Mesothelial cell of epicardium (in vitro differentiated cells): ENCODE measurements around the gene TLE1. TPM values are rescaled to one million over a fixed set of nuclear protein-coding genes. Genes with fewer than 3 reads are reported as not detected.
"Not testable (repeated sequence)": the region's sequence is repeated elsewhere in the genome, so short reads cannot be mapped to it uniquely, and the experiment has no call there.

ENCODE experiments used
- DNase-seq, 2 experiments: peaks; one replicate each; pipeline ENCODE4 v3.0.0; 2021; ENCODE audit warnings: low spot score in 2 of 2; ENCODE audit not compliant: unreplicated experiment in 2 of 2
- H3K27ac Mint-ChIP-seq: 2 replicates; pipeline ENCODE4 v1.8.0; 2021; ENCODE audit warnings: mixed read lengths
- H3K27me3 Mint-ChIP-seq: 2 replicates; pipeline ENCODE4 v1.8.0; 2021; ENCODE audit warnings: low read depth, mixed read lengths
- H3K36me3 Mint-ChIP-seq: 2 replicates; pipeline ENCODE4 v1.8.0; 2021; ENCODE audit warnings: mixed read lengths
- H3K4me1 Mint-ChIP-seq: 2 replicates; pipeline ENCODE4 v1.8.0; 2021; ENCODE audit warnings: mixed read lengths
- H3K4me3 Mint-ChIP-seq: 2 replicates; pipeline ENCODE4 v1.8.0; 2021; ENCODE audit warnings: mild to moderate bottlenecking, moderate library complexity, mixed read lengths
- H3K9me3 Mint-ChIP-seq: 2 replicates; pipeline ENCODE4 v1.8.0; 2021; ENCODE audit warnings: mixed read lengths
- CTCF ChIP-seq: fragments of 200-600 bp; sonication (generic); IDR thresholded peaks from one replicate; pipeline ENCODE4 v1.5.0; 2021; ENCODE audit warnings: antibody characterized with exemption; ENCODE audit not compliant: unreplicated experiment
- total RNA-seq: library from RNA; stranded (reverse); gene quantifications from 3 replicates; pipeline ENCODE4 v1.2.1, GENCODE V29; 2021

TLE1 gene
- total RNA-seq, 1 donor from 2014 or later: 97.9 TPM

- Mint-ChIP-seq H3K4me1 (peaks cover 15% of the 10 kb centered on the region), H3K4me3 (no peak overlapping the region), H3K36me3 (peaks cover 70% of the 10 kb centered on the region), H3K9me3 (no peaks in the 10 kb centered on the region), H3K27ac (no peak overlapping the region), H3K27me3 (no peaks in the 10 kb centered on the region)
- no peak for TF ChIP-seq CTCF
- DNase-seq: no peak
These were observed 79.3 kb downstream of the TLE1 start for GRCh38 chr9:81609782-81610739.

DNA sequence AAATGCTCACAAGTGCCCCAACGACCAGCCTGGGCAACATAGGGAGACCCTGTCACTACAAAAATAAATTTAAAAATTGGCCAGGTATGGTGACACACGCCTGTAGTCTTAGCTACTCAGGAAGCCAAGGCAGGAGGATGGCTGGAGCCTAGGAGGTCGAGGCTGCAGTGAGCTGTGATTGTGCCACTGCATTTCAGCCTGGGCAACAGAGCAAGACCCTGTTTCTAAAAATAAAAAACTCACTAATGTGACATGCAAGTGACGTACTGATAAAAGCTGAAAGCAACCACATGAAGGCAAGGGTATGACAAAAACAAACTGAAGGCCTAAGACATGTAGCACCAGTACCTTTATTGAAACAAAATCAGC is 81.1 kb downstream of the TLE1 start:
- peaks cover 71% of the 10 kb centered on the region for H3K36me3 Mint-ChIP-seq
- H3K9me3 Mint-ChIP-seq: no peaks in the 10 kb centered on the region
- no peak for TF ChIP-seq CTCF
- no peaks in the 10 kb centered on the region for H3K27me3 Mint-ChIP-seq
- H3K4me3 Mint-ChIP-seq: no peak overlapping the region
- peaks cover 20% of the 10 kb centered on the region for H3K4me1 Mint-ChIP-seq
- no peak overlapping the region for H3K27ac Mint-ChIP-seq
- DNase-seq: no peak

GRCh38 chr9:81607593-81608288 is 81.6 kb downstream of the TLE1 start:
- H3K4me3 Mint-ChIP-seq: no peak overlapping the region
- TF ChIP-seq CTCF: no peak
- no peaks in the 10 kb centered on the region for H3K27me3 Mint-ChIP-seq
- H3K4me1 Mint-ChIP-seq: peaks cover 16% of the 10 kb centered on the region
- DNase-seq: no peak
- no peak overlapping the region for H3K27ac Mint-ChIP-seq
- H3K9me3 Mint-ChIP-seq: no peaks in the 10 kb centered on the region
- H3K36me3 Mint-ChIP-seq: peaks cover 71% of the 10 kb centered on the region

DNA sequence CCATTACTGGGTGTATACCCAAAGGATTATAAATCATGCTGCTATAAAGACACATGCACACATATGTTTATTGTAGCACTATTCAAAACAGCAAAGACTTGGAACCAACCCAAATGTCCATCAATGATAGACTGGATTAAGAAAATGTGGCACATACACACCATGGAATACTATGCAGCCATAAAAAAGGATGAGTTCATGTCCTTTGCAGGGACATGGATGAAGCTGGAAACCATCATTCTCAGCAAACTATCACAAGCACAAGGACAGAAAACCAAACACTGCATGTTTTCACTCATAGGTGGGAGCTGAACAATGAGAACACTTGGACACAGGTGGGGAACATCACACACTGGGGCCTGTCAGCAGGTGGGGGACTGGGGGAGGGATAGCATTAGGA is 83.1 kb downstream of the TLE1 start:
- DNase-seq: not testable (repeated sequence)
- peaks cover 73% of the 10 kb centered on the region for H3K36me3 Mint-ChIP-seq

GRCh38 chr9:81605170-81605670 is 84.1 kb downstream of the TLE1 start:
- DNase-seq: no peak
- H3K4me1 Mint-ChIP-seq: peaks cover 24% of the 10 kb centered on the region

More for the DNA sequence above, 83.1 kb downstream of the TLE1 start:
- H3K9me3 Mint-ChIP-seq, H3K27me3 Mint-ChIP-seq, H3K27ac Mint-ChIP-seq, H3K4me3 Mint-ChIP-seq: not testable (repeated sequence)
- peaks cover 17% of the 10 kb centered on the region for H3K4me1 Mint-ChIP-seq

More at GRCh38 chr9:81605170-81605670, 84.1 kb downstream of the TLE1 start:
- Mint-ChIP-seq H3K27ac (no peak overlapping the region), H3K9me3 (no peaks in the 10 kb centered on the region), H3K36me3 (peaks cover 69% of the 10 kb centered on the region), H3K27me3 (no peaks in the 10 kb centered on the region), H3K4me3 (no peak overlapping the region)
- TF ChIP-seq CTCF: no peak
